Renal cortex interstitium (tissue), 3 donors: ENCODE measurements around the gene WDR27. TPM values are rescaled to one million over a fixed set of nuclear protein-coding genes. Genes with fewer than 3 reads are reported as not detected.

Experiments used
- polyA plus RNA-seq, 3 donors: library from polyadenylated mRNA; unstranded; fragments of 120-200 nt; gene quantifications; one replicate each; pipeline ENCODE4 v1.2.1, GENCODE V29; 2013; ENCODE audit not compliant: insufficient read length in 3 of 3

The WDR27 gene
- polyA plus RNA-seq, 3 donors: 44.0 to 105 (median 56.7) TPM

Other genes starting within 250 kb of the WDR27 start
- gene C6orf120, start 97 bp upstream of the WDR27 start, polyA plus RNA-seq: 10 to 100 TPM; 38.4 to 43.6 (median 41.8) TPM
- gene PHF10, start 22.5 kb upstream of the WDR27 start, polyA plus RNA-seq: 100 to 1,000 TPM; 107 to 125 (median 111) TPM
- gene DYNLT2, start 49.5 kb upstream of the WDR27 start, polyA plus RNA-seq: 1 to 10 TPM; 6.1 to 9.6 (median 7.6) TPM
- 10 to 100 TPM; 36.0 to 57.2 (median 40.5) TPM for gene ERMARD, start 49.6 kb upstream of the WDR27 start, polyA plus RNA-seq